ENCODE results near the gene UROC1.

GRCh38 chr3:126454437-126455198 lies 63.0 kb downstream of the UROC1 start:
- TF ChIP-seq ZNF274 (IDR thresholded peaks at IDR 0.05; ENCODE audit: low read depth, low read length) = no peak
- no peak for TF ChIP-seq YY1 (IDR thresholded peaks at IDR 0.05; ENCODE audit: insufficient read depth, insufficient read length)
- no peak for TF ChIP-seq SUZ12 (IDR thresholded peaks at IDR 0.05; ENCODE audit: extremely low read depth, insufficient read depth, insufficient read length)

Measured in NT2/D1 (cell line).